SH-SY5Y (cell line): ENCODE measurements around the gene GRIK1.

Source experiments
- GATA2 ChIP-seq: IDR thresholded peaks from 2 replicates; pipeline ENCODE4 v1.6.1; 2011; ENCODE audit warnings: mild to moderate bottlenecking, low read depth, low read length
- GATA3 ChIP-seq: IDR thresholded peaks from 2 replicates; pipeline ENCODE4 v1.6.1; 2011; ENCODE audit warnings: low read depth, mild to moderate bottlenecking, low read length, moderate library complexity

DNA sequence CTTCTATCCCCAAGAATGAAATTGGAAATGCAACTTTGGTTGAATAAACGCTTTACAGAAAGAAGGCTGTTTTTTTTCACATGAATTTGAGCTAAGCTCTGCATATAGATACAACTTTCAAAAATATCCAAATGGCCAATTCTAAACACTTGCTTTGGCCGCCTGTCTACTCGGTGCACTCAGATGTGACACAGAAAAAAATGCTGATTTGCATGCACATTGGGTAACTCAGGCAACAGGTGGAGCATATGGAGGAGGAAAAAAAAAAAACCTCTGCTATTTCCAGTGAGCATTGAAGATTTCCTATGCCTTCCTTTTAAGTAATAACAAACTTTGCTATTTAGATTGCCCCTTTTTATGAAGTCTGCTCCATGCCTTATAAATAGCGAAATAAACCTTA lies 262.5 kb downstream of the GRIK1 start:
- TF ChIP-seq GATA2 = no peak
- no peak for TF ChIP-seq GATA3
